Fibroblast of upper back skin (primary cell): ENCODE measurements around the gene ALK.

Experiments used
- DNase-seq: peaks from one replicate; pipeline ENCODE4 v3.0.0-alpha.2; 2013

ALK gene

GRCh38 chr2:29443627-29444026, 477.8 kb downstream of the ALK start:
- DNase-seq: no peak

DNA sequence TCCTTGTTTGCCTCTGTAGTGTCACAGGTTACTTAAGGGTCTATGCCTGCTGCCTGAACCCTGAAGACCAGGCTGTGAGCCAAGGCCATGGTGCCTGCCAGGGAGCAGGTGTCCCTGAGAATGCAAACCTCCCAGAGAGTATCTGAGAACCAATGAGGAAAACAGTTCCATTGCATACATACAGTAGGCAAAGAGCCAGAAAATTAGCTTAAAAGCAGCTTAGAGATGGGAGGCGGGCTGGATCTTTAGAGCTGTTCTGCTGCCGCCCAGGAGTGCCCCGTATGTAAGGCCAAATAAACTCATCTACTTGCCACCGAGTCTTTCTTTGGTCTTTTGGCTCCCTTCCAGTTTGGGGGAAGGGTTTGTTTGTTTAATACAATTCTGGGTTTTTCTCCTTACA, 478.2 kb downstream of the ALK start:
- DNase-seq: no peak

DNA sequence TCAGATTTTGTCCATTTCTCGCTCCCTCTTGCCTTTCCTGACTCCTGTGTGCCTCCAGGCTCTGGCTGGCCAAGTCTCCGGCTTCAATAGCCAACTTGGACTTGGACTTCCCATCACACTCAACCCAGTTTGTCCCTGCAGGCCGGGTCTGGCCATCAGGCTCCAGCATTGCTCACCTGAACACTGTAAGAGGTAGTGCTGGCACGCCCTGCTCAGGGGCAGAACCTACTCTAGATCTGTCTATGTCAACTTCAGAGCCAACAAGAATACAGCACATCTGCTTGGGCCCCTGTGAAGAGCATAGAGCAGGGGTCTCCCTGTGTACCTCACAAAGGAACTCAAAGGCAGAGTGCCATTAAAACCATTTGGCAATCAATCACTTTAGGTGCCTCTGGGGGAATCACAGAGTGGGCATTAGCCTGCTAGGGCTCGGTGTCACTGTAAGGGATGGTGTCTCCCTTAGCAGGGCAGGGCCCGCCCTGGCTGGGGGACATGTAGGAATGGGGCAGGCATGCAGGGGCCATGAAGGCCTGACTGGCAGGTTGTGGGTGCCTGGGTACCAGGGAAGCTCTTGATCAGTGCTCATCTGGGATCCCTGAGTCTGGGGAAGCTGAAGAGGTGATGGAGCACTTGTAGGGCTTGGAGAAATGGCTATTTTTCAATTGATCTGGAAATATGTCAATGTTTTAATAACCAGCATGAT, 480.3 kb downstream of the ALK start:
- DNase-seq: no peak

DNA sequence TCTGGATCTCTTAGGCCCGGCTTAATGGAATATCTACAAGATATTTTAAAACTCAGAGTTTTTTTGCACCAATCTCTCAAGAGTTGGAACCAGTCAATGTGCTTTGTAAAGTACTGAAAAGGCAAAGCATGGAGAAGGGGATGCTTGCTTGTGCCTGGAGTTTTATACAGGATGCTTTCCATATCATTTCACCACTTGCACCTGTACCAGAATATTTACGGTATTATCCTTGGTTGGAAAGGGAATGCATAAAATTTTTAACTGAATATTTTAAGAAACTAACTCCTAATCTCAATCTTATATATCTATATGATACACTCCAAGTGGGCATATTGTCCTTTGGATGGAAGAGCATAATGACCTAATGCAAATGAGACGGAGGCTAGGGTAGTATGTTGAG, 487.5 kb downstream of the ALK start:
- no peak for DNase-seq

- DNase-seq: no peak
Observed at GRCh38 chr2:29433128-29433527, 488.3 kb downstream of the ALK start.

- DNase-seq: no peak
Observed at GRCh38 chr2:29431485-29431884, 489.9 kb downstream of the ALK start.

GRCh38 chr2:29430382-29431112, 490.8 kb downstream of the ALK start:
- no peak for DNase-seq

GRCh38 chr2:29426354-29426753, 495.0 kb downstream of the ALK start:
- DNase-seq: no peak

GRCh38 chr2:29425866-29426265, 495.5 kb downstream of the ALK start:
- no peak for DNase-seq

DNA sequence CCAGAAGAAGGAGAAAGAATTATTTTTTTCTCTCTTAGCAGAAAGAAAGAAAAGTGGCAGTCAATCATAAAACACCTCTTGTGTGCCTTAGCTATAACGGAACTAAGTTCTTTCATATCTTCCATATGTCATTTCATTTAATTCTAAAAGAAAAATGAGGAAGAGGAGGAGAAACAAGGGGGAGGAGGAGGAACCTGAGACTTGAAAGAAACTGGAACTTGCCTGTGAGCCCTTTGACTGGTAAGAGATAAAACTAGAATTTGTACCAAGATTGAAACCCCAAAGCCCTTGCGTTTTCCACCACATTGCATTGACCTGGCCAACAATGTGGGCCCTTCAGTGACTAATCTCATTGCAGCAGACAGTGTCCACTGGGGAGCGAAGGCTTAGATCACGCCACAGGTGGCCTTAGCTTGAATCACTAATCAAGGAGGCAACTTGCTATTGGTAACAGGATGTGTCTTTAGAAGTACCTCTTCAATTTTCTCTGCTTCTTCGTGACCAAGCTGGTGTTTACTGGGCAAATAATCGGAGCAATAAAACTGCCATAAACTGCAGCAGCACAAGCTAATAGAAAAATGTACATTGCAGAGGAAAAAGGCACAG, 498.2 kb downstream of the ALK start:
- peak; percentile 20 for DNase-seq

GRCh38 chr2:29420999-29421782, 500.2 kb downstream of the ALK start:
- peak; percentile 70 for DNase-seq

DNA sequence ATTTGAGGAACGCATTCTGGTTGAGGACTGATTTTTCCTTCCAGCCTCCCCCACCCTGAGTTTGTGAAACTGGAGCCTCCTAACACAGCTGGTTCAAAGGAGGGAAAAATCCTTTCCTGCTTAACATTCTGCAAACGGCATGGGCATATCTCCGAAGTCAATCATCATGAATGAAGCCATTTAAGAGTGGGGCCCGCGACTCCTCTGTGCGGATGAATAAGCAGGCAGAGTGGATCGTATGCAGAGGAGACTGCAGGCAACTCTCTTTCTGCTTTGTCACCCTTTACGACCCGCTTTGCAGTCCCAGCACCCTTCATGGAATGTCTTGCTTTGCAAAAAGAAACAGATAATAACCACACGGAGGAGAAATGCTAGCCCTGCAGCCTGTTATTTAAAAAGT, 500.9 kb downstream of the ALK start:
- DNase-seq: no peak

DNA sequence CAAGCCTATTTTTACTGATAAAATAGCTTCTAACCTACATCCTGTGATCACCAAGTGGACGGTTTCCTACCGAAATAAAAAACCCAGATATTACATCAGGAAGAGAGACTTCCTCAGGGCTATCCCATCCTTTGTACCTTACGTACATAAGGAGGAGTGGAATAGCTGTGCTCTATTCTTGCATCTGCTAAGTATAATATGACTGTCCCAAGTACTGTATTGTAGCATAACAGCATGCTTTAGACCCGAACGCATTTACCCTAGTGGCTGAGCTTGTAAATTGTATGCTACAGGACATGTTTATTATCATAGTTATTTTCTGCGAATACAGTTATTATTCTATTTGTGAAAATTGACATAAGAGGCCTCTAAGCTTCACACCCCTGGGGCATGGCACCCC, 503.8 kb downstream of the ALK start:
- no peak for DNase-seq

DNA sequence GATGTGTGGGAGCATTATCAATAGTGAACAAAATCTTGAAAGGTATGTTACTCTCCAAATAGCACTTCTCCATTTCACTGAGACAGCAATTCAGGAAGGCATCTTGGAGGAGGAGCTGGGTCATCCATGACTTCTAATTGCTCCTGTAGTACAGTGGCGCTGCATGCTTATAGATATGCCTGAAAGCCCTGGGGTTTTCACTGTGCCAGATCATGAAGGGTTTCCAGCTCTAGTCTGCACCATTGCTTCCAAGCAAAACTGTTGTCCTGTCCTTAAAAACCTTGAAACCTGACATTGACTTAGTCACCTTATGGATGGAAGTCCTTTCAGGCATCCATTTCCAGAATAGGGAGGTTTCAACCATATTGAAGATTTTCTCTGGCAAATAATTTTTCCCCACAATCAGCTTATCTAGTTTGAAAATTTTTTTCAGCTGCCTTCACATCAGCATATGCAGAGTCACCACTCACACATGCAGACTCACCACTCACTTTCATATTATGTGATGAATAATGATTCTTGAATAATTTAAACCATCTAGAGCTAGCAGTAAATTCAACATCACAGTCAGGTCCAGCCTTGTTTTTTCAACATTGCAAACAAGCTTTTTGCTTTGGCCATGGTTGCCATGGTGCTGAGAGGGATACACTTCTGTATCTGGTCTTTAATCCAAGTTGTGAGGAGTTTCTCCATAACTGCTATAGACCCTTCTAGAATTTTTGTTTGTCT, 509.0 kb downstream of the ALK start:
- DNase-seq: peak; percentile 36

- no peak for DNase-seq
Observed at GRCh38 chr2:29405707-29406106, 515.7 kb downstream of the ALK start.

DNA sequence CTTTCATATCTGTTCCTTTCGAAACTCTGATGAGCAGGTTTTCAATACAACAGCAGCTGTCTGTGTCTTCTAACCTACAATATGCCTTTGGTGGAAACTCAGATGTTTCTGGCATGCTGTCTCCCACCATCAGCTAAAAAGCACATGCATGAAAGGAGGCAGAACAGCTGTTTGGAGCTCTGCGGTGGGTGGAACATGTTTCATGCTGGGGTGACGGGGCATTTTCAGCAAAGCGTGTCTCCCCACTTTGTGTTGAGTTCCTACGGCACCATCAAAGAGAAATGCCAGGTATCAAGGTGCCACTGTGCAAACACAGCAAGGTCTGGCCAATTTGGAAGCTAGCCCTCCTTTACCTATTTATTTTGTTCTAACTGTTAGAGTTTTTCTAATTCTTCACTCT, 516.1 kb downstream of the ALK start:
- no peak for DNase-seq

GRCh38 chr2:29401994-29402393, 519.4 kb downstream of the ALK start:
- no peak for DNase-seq

DNA sequence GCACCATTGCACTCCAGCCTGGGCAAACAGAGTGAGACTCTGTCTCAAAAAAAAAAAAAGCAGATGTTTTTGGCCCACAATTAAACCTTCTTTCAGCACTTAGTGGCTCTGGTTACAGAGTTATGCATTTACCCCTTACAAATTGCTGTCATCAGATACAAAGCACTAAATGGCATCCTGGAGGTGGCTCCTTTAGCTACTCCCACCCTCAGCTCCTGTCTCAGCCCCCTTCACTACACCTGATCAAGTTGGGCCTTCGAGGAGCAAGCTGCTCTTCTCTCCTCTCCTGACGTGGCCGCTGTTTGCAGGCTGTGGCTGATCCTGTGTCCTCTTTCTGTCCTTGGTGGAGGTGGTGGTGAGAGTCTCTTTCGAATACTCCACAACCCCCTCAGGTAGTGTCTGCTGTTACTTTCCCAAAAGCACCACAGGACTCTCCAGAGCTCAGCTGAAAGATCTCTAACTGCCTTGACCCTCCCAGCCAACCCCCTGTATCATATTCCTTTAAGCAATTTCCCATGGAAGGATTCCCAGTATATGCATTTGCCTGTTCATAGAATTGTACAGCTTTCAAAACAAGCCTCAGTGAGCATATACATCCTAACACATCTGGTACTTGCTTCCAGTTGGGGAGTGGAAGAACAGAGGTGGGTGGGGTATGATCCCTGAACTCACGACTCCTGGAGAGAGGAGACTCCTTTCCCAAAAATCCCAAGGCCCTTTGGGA, 520.3 kb downstream of the ALK start:
- DNase-seq: no peak

DNA sequence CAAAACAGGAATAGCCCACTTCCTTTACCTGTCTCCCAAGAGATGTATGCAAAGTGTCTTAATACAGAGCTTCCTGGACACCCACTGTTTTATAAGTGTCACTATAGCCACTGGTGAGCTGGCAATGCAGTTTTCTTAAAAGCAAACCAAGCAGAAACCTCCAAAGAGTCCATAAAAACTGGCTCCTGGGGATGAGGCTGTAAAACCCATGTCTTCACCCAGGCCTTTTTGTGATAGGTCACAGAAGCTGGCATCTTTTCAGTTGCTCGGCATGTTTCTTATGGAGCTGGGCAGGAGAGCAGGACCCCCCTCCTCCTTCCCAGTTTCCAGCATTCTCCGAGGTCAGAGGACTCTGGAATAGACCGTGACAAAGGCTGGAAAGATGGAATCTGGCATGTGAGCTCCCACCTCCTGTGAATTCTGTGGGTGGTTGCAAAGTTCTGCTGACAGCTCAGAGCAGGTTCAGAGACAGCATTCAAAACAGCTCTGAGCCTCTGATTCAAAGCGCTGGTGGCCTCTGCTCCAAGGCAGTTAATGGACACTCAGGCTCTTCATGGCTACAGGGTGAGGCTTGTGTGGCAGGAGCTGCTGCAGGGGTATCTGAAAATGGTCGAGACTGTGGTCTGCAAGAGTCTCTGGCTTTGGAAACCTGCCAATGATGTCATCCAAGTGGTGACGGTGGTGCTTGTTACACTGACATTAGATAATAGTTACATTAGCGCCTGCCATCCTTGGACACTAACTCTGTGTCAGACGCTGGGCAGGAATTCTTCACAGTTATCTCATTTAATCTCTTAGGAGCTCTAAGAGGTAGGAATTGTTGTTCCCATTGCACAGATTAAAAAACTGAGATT, 522.8 kb downstream of the ALK start:
- DNase-seq: peak; percentile 37

DNA sequence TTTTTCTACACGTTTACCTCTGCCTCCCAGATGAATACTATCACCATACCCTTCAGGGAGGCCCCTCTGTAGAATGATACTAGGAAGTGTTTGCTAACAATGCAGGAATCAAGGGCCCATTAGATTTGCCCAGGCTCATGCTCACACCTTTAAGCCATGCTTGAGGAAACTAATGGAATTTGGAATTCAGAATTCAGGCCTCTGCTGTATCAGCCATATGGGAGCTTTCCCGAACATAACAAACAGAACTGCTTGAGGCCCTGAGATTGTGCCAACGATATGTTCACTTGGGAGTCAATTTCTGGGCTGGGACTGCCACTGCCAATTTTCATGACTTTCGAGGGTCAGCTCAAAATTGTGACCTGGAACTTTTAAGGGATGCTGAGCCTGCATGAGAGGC, 523.7 kb downstream of the ALK start:
- no peak for DNase-seq

- DNase-seq: peak; percentile 24
Observed at GRCh38 chr2:29397039-29397438, 524.3 kb downstream of the ALK start.
